Measurements from ENCODE around the gene IFT25. TPM values are rescaled to one million over a fixed set of nuclear protein-coding genes. Genes with fewer than 3 reads are reported as not detected.
"Not testable (repeated sequence)": the region's sequence is repeated elsewhere in the genome, so short reads cannot be mapped to it uniquely, and the experiment has no call there.

Gene IFT25
- total and polyA plus RNA-seq, 10 donors, result 23.7 to 38.1 (median 28.0) TPM

- Histone ChIP-seq H3K4me3 (no peak overlapping the region), H3K4me1 (peaks cover 0 to 14% (median 8%) of the 10 kb centered on the region in 6 donors), H3K36me3 (no peaks in the 10 kb centered on the region), H3K27me3 (replicated peaks in 1 of 7) (peaks cover 0 to 5% (median 0%) of the 10 kb centered on the region in 7 donors), H3K27ac (no peak overlapping the region), H3K9me3 (no peaks in the 10 kb centered on the region)
- WGBS, 5 donors, result 96 to 100% (median 97%) methylated on average over 6 of the region's 6 CpGs
- intact Hi-C loops (cut with DNase I; ENCODE audit: low total_unique reads), result no loop called here
- TF ChIP-seq POLR2AphosphoS5 (IDR thresholded peaks at IDR 0.05), result no peak
- no peak for TF ChIP-seq POLR2A (IDR thresholded peaks at IDR 0.05)
- TF ChIP-seq, protein P1, sequence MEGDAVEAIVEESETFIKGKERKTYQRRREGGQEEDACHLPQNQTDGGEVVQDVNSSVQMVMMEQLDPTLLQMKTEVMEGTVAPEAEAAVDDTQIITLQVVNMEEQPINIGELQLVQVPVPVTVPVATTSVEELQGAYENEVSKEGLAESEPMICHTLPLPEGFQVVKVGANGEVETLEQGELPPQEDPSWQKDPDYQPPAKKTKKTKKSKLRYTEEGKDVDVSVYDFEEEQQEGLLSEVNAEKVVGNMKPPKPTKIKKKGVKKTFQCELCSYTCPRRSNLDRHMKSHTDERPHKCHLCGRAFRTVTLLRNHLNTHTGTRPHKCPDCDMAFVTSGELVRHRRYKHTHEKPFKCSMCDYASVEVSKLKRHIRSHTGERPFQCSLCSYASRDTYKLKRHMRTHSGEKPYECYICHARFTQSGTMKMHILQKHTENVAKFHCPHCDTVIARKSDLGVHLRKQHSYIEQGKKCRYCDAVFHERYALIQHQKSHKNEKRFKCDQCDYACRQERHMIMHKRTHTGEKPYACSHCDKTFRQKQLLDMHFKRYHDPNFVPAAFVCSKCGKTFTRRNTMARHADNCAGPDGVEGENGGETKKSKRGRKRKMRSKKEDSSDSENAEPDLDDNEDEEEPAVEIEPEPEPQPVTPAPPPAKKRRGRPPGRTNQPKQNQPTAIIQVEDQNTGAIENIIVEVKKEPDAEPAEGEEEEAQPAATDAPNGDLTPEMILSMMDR (IDR thresholded peaks at IDR 0.05 in 8 of 11, conservative IDR thresholded peaks at IDR 0.05 in 3 of 11), result no peak
- no peak for DNase-seq
These were observed 35.7 kb upstream of the IFT25 start for GRCh38 chr1:53981220-53981619.

DNA sequence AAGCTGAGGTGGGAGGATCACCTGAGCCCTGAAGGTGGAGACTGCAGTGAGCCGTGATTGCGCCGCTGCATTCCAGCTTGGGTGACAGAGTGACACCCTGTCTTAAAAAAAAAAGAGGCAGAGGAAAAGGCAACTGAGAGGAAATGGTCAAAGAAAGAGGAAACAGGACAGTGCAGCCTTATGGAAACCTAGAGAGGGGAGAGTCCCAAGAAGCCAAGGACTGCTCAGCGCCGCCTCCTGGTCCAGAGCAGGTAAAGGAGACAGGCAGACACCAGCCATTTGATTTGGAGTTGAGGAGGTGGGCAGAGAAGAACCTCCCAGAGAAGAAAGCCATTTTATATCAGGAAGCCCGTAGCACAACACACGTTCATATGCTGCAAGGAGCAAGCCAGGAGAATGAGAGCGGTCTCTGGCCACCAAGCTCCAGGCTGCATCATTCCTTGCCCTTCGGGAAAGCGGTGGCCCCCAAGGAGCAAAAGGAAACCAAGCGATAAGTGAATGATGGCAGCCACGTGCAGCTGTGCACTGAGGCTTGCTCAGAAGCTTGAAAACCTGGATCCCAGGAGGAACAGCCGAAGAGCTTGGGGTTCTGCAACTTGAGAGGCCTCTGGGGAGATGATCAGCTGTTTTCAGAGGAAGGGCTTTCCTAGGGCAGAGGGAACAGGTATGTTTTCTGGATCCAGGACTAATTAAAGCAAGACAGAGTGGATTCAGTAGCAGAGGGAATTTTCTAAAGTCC is 34.4 kb upstream of the IFT25 start:
- TF ChIP-seq POLR2A (IDR thresholded peaks at IDR 0.05) (no peak), POLR2AphosphoS5 (IDR thresholded peaks at IDR 0.05) (no peak)
- TF ChIP-seq, protein P1 (IDR thresholded peaks at IDR 0.05 in 8 of 11, conservative IDR thresholded peaks at IDR 0.05 in 3 of 11), result no peak
- Histone ChIP-seq H3K9me3 (no peaks in the 10 kb centered on the region), H3K27ac (no peak overlapping the region), H3K4me3 (no peak overlapping the region), H3K27me3 (replicated peaks in 1 of 7) (peaks cover 0 to 5% (median 0%) of the 10 kb centered on the region in 7 donors), H3K4me1 (peaks cover 0 to 14% (median 8%) of the 10 kb centered on the region in 6 donors), H3K36me3 (no peaks in the 10 kb centered on the region)
- intact Hi-C loops (cut with DNase I; ENCODE audit: low total_unique reads), result no loop called here
- whole genome bisulfite sequencing, 5 donors, result 76 to 88% (median 83%) methylated on average over 13 of the region's 13 CpGs
- no peak for DNase-seq

GRCh38 chr1:53975861-53976260 is 30.4 kb upstream of the IFT25 start:
- Histone ChIP-seq H3K4me3 (no peak overlapping the region), H3K27me3 (replicated peaks in 1 of 7) (no peaks in the 10 kb centered on the region), H3K4me1 (no peaks in the 10 kb centered on the region), H3K27ac (no peak overlapping the region), H3K9me3 (no peaks in the 10 kb centered on the region), H3K36me3 (peaks cover 0 to 25% (median 9%) of the 10 kb centered on the region in 6 donors)
- 95 to 97% (median 95%) methylated on average over 7 of the region's 7 CpGs for WGBS, 5 donors
- no peak for DNase-seq
- intact Hi-C loops (cut with DNase I; ENCODE audit: low total_unique reads), result no loop called here
- TF ChIP-seq POLR2A (IDR thresholded peaks at IDR 0.05) (no peak), POLR2AphosphoS5 (IDR thresholded peaks at IDR 0.05) (no peak)
- TF ChIP-seq, protein P1 (IDR thresholded peaks at IDR 0.05 in 8 of 11, conservative IDR thresholded peaks at IDR 0.05 in 3 of 11), result no peak

- Histone ChIP-seq H3K36me3 (peaks cover 2 to 66% (median 46%) of the 10 kb centered on the region in 6 donors), H3K9me3 (no peaks in the 10 kb centered on the region), H3K4me3 (no peak overlapping the region), H3K27ac (no peak overlapping the region), H3K27me3 (replicated peaks in 1 of 7) (no peaks in the 10 kb centered on the region), H3K4me1 (no peaks in the 10 kb centered on the region)
- no peak for TF ChIP-seq POLR2AphosphoS5 (IDR thresholded peaks at IDR 0.05)
- no peak for TF ChIP-seq POLR2A (IDR thresholded peaks at IDR 0.05)
- TF ChIP-seq, protein P1 (IDR thresholded peaks at IDR 0.05 in 8 of 11, conservative IDR thresholded peaks at IDR 0.05 in 3 of 11), result no peak
- 90 to 97% (median 93%) methylated on average over 2 of the region's 2 CpGs for WGBS, 5 donors
- no peak for DNase-seq
- intact Hi-C loops (cut with DNase I; ENCODE audit: low total_unique reads), result no loop called here
These were observed 26.2 kb upstream of the IFT25 start for GRCh38 chr1:53971718-53972117.

DNA sequence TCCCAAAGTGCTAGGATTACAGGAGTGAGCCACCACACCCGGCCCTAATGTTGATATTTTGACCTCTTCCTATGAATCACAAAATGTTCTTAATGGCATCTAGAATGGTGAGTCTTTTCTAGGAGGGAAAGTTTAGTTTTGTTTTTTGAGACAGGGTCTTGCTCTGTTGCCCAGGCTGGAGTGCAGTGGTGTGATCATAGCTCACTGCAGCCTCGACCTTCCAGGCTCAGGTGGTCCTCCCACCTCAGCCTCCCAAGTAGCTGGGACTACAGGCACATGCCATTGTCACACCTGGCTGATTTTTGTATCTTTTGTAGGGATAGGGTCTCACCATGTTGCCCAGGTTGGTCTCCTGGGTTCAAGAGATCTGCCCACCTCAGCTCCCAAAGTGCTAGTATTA is 23.8 kb upstream of the IFT25 start:
- H3K4me1 ChIP-seq; H3K9me3 ChIP-seq; intact Hi-C loops (cut with DNase I; ENCODE audit: low total_unique reads); H3K27me3 ChIP-seq (replicated peaks in 1 of 7); H3K4me3 ChIP-seq; H3K27ac ChIP-seq; DNase-seq: not testable (repeated sequence)
- 78 to 94% (median 92%) methylated on average over 2 of the region's 2 CpGs for WGBS, 5 donors
- peaks cover 8 to 88% (median 56%) of the 10 kb centered on the region in 6 donors for H3K36me3 ChIP-seq
